ENCODE results near the gene PLA2G4E.

Gene PLA2G4E

GRCh38 chr15:42009022-42009421, 11.8 kb downstream of the PLA2G4E start:
- no peak for DNase-seq (ENCODE audit: extremely low read depth, low read depth)
- TF ChIP-seq CTCF (IDR thresholded peaks at IDR 0.05; ENCODE audit: low read depth, low read length): no peak

GRCh38 chr15:42007386-42007785, 13.5 kb downstream of the PLA2G4E start:
- TF ChIP-seq CTCF (IDR thresholded peaks at IDR 0.05; ENCODE audit: low read depth, low read length): no peak
- DNase-seq (ENCODE audit: extremely low read depth, low read depth): no peak

- DNase-seq (ENCODE audit: extremely low read depth, low read depth): no peak
Observed at GRCh38 chr15:42002333-42002732, 18.5 kb downstream of the PLA2G4E start.

GRCh38 chr15:42001236-42001635, 19.6 kb downstream of the PLA2G4E start:
- no peak for TF ChIP-seq CTCF (IDR thresholded peaks at IDR 0.05; ENCODE audit: low read depth, low read length)
- DNase-seq (ENCODE audit: extremely low read depth, low read depth): no peak

More at GRCh38 chr15:42002333-42002732, 18.5 kb downstream of the PLA2G4E start:
- no peak for TF ChIP-seq CTCF (IDR thresholded peaks at IDR 0.05; ENCODE audit: low read depth, low read length)

- TF ChIP-seq CTCF (IDR thresholded peaks at IDR 0.05; ENCODE audit: low read depth, low read length): no peak
- DNase-seq (ENCODE audit: extremely low read depth, low read depth): no peak
Observed at GRCh38 chr15:41999290-42000285, 21.3 kb downstream of the PLA2G4E start.

- no peak for TF ChIP-seq CTCF (IDR thresholded peaks at IDR 0.05; ENCODE audit: low read depth, low read length)
Observed at GRCh38 chr15:41997845-41998244, 23.0 kb downstream of the PLA2G4E start.

GRCh38 chr15:41996921-41997592, 23.8 kb downstream of the PLA2G4E start:
- TF ChIP-seq CTCF (IDR thresholded peaks at IDR 0.05; ENCODE audit: low read depth, low read length): no peak
- DNase-seq (ENCODE audit: extremely low read depth, low read depth): no peak

More at GRCh38 chr15:41997845-41998244, 23.0 kb downstream of the PLA2G4E start:
- DNase-seq (ENCODE audit: extremely low read depth, low read depth): no peak
